Suprapubic skin (tissue), 4 donors: ENCODE data around the gene GOLGA1. TPM values are rescaled to one million over a fixed set of nuclear protein-coding genes. Genes with fewer than 3 reads are reported as not detected.
A peak's percentile ranks its signal among the peaks of the same experiment; 100 is the strongest.

ENCODE experiments used
- DNase-seq, 2 donors: peaks; one replicate each; pipeline ENCODE4 v3.0.0-alpha.2; 2019; ENCODE audit warnings: low spot score in 2 of 2
- H3K27ac ChIP-seq: fragments of 200-600 bp; sonication (generic); one replicate; pipeline ENCODE4 v1.5.1; 2019
- H3K27me3 ChIP-seq: fragments of 200-600 bp; sonication (generic); one replicate; pipeline ENCODE4 v1.5.1; 2019
- H3K36me3 ChIP-seq: fragments of 200-600 bp; sonication (generic); one replicate; pipeline ENCODE4 v1.5.1; 2019
- H3K4me1 ChIP-seq: fragments of 200-600 bp; sonication (generic); one replicate; pipeline ENCODE4 v1.5.1; 2019
- H3K4me3 ChIP-seq: fragments of 200-600 bp; sonication (generic); one replicate; pipeline ENCODE4 v1.5.1; 2019; ENCODE audit warnings: mild to moderate bottlenecking
- H3K9me3 ChIP-seq: fragments of 200-600 bp; sonication (generic); one replicate; pipeline ENCODE4 v1.5.1; 2019
- CTCF ChIP-seq, 2 donors: fragments of 200-600 bp in 1 of 2; fragments of 450-650 bp in 1 of 2; sonication (generic) in 1 of 2; IDR thresholded peaks; one replicate each; pipeline ENCODE4 v1.5.1; 2016 to 2019; ENCODE audit warnings: antibody characterized with exemption in 2 of 2, mild to moderate bottlenecking in 1 of 2, moderate library complexity in 1 of 2
- EP300 ChIP-seq: sonication (generic); formaldehyde crosslinking; IDR thresholded peaks from one replicate; pipeline ENCODE4 v1.6.1; 2017; ENCODE audit warnings: antibody characterized with exemption
- POLR2A ChIP-seq, 2 donors: fragments of 450-650 bp; IDR thresholded peaks; one replicate each; pipeline ENCODE4 v1.6.1; 2017; ENCODE audit warnings: antibody characterized with exemption in 2 of 2, mild to moderate bottlenecking in 2 of 2, moderate library complexity in 2 of 2
- POLR2AphosphoS5 ChIP-seq, 3 donors: sonication (generic); formaldehyde crosslinking; IDR thresholded peaks; one replicate each; pipeline ENCODE4 v1.6.1; 2017; ENCODE audit warnings: antibody characterized with exemption in 3 of 3
- WGBS: methylation state at CpG from one replicate; pipeline ENCODE4 v1.1.5; 2018; 5-methylcytosine and 5-hydroxymethylcytosine counted together
- total RNA-seq, 4 donors: library from RNA; depleted of rRNA; stranded (reverse); fragments of >200 nt; gene quantifications; one replicate each; pipeline ENCODE4 v1.1.0, GENCODE V29; 2016

GOLGA1 gene
- 10 to 100 TPM; 20.2 to 47.5 (median 24.5) TPM for total RNA-seq

DNA sequence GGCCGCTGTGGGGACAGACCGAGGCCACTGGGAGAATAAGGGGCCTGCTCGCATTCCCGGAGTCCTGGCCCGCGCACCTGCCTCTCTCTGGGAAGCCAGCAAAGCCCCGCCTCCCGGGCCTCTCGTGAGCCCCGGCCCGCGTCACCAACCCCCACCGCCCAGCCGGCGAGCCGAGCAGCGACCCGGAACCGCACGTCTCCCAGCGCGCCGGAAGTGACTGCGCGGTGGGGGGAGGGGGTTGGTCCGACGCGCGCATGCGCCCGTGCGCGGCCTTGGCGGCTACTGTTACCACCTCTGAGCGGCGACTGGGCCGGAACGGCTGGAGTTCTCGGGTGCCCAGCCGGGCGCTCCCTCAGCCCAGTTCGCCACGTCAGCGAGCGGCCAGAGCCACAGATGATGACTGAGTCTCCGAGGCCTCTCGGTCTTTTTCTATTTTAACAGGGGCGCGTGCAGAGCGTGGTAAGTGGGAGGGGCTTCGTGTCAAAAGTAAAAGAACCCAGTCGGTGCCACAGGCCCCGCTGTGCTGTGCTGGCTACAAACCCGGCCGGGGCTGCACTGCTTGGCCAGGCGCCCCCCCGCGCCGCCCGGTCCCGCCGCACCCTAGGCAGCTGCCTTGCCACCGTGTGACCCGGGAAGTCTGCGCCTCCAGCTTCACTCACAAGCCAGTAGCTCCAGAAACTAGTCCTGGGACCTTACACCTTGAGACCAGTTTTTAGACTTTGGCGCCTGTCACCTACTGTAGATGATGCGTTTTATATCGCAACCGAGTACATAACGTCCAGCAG is at the start of gene GOLGA1:
Gene GOLGA1 (minus strand): TSS at position 190 of the 785 bp plus-strand sequence. CDS start 2,372 bp downstream, outside the sequence.
- TF ChIP-seq POLR2AphosphoS5 (IDR thresholded peaks at IDR 0.05) (peak; percentile 57 to 87 (median 84)), EP300 (peak; percentile 49), CTCF (IDR thresholded peaks at IDR 0.05) (no peak), POLR2A (IDR thresholded peaks at IDR 0.05) (peak; percentile 65 to 91)
- H3K27me3 ChIP-seq: no peaks in the 10 kb centered on the region
- peaks cover 13% of the 10 kb centered on the region for H3K36me3 ChIP-seq
- WGBS: 0% methylated on average over 9 of the region's 70 CpGs
- DNase-seq: peak; percentile 97 to 98
- H3K27ac ChIP-seq: peak within 1 kb of the TSS; percentile 87
- H3K9me3 ChIP-seq: no peaks in the 10 kb centered on the region
- peaks cover 18% of the 10 kb centered on the region for H3K4me1 ChIP-seq
- H3K4me3 ChIP-seq: peak within 1 kb of the TSS; percentile 55

DNA sequence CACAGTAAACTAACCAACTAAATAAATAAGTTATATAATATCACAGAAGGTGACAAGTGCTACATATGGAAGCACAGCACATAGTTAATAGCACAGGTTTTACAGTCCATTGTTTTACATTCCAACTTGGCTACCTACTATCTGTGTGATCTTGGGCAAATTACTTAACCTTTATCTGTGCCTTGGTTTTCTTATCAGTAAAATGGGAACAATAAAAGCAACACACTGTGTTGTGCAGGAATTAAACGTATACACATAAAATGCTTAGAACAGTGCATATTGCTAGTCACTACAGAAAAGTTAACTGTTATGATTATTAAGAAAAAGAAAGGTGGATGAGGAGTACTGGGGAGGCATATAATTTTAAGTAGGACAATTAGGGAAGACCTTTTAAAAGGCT is 42.8 kb upstream of the GOLGA1 start:
- no peaks in the 10 kb centered on the region for H3K4me1 ChIP-seq
- H3K27ac ChIP-seq: no peak overlapping the region
- no peaks in the 10 kb centered on the region for H3K27me3 ChIP-seq
- peaks cover 5% of the 10 kb centered on the region for H3K36me3 ChIP-seq
- TF ChIP-seq POLR2AphosphoS5 (IDR thresholded peaks at IDR 0.05): no peak
- no peak for TF ChIP-seq CTCF (IDR thresholded peaks at IDR 0.05)
- TF ChIP-seq EP300: no peak
- TF ChIP-seq POLR2A (IDR thresholded peaks at IDR 0.05): no peak
- H3K9me3 ChIP-seq: no peaks in the 10 kb centered on the region
- no peak for DNase-seq
- 88% methylated on average over 1 of the region's 1 CpG for whole genome bisulfite sequencing
- no peak overlapping the region for H3K4me3 ChIP-seq

GRCh38 chr9:124980431-124980830 is 39.5 kb upstream of the GOLGA1 start:
- H3K9me3 ChIP-seq: no peaks in the 10 kb centered on the region
- no peak overlapping the region for H3K27ac ChIP-seq
- WGBS: 98% methylated on average over 4 of the region's 4 CpGs
- H3K4me1 ChIP-seq: no peaks in the 10 kb centered on the region
- H3K4me3 ChIP-seq: no peak overlapping the region
- peaks cover 5% of the 10 kb centered on the region for H3K36me3 ChIP-seq
- no peak for DNase-seq
- H3K27me3 ChIP-seq: no peaks in the 10 kb centered on the region
- TF ChIP-seq POLR2AphosphoS5 (IDR thresholded peaks at IDR 0.05) (no peak), POLR2A (IDR thresholded peaks at IDR 0.05) (no peak), CTCF (IDR thresholded peaks at IDR 0.05) (no peak), EP300 (no peak)

DNA sequence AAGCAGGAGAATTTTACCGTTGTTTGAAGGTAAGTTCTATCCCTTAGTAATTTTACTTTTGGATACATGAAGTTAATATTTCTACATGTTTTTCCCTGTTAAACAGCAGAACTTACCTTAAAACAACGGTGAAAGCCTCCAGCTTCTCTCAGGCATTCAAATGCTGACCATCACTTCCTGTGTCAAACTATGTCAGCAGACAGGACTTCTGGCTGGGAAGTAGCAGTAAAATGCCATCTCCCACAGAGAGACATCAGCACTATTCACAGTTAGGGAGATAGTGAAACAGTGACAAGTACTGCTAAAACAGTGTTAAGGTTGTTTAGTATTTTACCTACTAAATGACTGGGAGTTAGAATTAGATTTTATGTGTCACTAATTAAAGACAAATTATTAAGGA is 34.2 kb upstream of the GOLGA1 start:
- no peaks in the 10 kb centered on the region for H3K4me1 ChIP-seq
- DNase-seq: no peak
- H3K27ac ChIP-seq: no peak overlapping the region
- H3K36me3 ChIP-seq: peaks cover 3% of the 10 kb centered on the region
- TF ChIP-seq POLR2AphosphoS5 (IDR thresholded peaks at IDR 0.05): no peak
- TF ChIP-seq POLR2A (IDR thresholded peaks at IDR 0.05): no peak
- no peak for TF ChIP-seq CTCF (IDR thresholded peaks at IDR 0.05)
- no peak for TF ChIP-seq EP300
- WGBS: 72% methylated on average over 2 of the region's 2 CpGs
- no peaks in the 10 kb centered on the region for H3K9me3 ChIP-seq
- H3K4me3 ChIP-seq: no peak overlapping the region
- H3K27me3 ChIP-seq: no peaks in the 10 kb centered on the region

DNA sequence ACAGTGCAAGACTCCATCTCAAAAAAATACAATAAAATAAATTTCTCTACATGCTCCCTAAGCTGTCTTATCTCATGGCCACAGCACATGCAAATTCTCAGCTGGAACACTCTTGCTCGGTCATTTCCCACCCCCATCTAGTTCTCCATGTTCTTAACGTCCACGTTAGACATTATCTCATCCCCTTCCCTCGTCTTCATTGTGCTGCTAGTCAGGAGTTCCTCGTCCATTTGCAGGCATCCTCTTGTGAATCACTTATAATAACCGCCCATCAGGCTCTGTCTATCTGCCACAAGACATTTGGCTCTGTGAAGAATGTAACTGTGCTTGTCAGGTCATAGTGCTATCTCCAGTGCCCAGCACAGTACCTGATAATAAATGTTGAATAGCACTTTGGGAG is 32.9 kb upstream of the GOLGA1 start:
- no peaks in the 10 kb centered on the region for H3K4me1 ChIP-seq
- H3K4me3 ChIP-seq: no peak overlapping the region
- H3K36me3 ChIP-seq: peaks cover 9% of the 10 kb centered on the region
- H3K9me3 ChIP-seq: no peaks in the 10 kb centered on the region
- no peak for DNase-seq
- no peak for TF ChIP-seq POLR2AphosphoS5 (IDR thresholded peaks at IDR 0.05)
- no peak for TF ChIP-seq CTCF (IDR thresholded peaks at IDR 0.05)
- no peak for TF ChIP-seq POLR2A (IDR thresholded peaks at IDR 0.05)
- TF ChIP-seq EP300: no peak
- WGBS: 94% methylated on average over 6 of the region's 6 CpGs
- H3K27ac ChIP-seq: no peak overlapping the region
- no peaks in the 10 kb centered on the region for H3K27me3 ChIP-seq
